Mucosa of descending colon (tissue), 3 donors: ENCODE data around the gene PIGU. TPM values are rescaled to one million over a fixed set of nuclear protein-coding genes. Genes with fewer than 3 reads are reported as not detected.
A peak's percentile ranks its signal among the peaks of the same experiment; 100 is the strongest.

Experiments
- ATAC-seq: fragments of 200-7000 bp; cut with Tn5 transposase; one replicate; pipeline ENCODE4 v1.9.1; 2020; ENCODE audit warnings: mild to moderate bottlenecking, moderate library complexity
- DNase-seq, 3 donors: peaks; one replicate each; pipeline ENCODE4 v3.0.0-alpha.2; 2020
- H3K36me3 ChIP-seq: fragments of 200-600 bp; one replicate; pipeline ENCODE4 v1.8.0; 2021; ENCODE audit warnings: low read depth, mild to moderate bottlenecking
- H3K4me1 ChIP-seq: fragments of 200-600 bp; one replicate; pipeline ENCODE4 v1.8.0; 2021; ENCODE audit warnings: low read depth, mild to moderate bottlenecking
- H3K4me3 ChIP-seq: fragments of 200-600 bp; one replicate; pipeline ENCODE4 v1.8.0; 2021; ENCODE audit warnings: mild to moderate bottlenecking
- H3K9me3 ChIP-seq: fragments of 200-600 bp; one replicate; pipeline ENCODE4 v1.8.0; 2021; ENCODE audit warnings: mild to moderate bottlenecking
- intact Hi-C, 2 donors: fragments of 100-400 bp; cut with DNase I in 1 of 2; cut with micrococcal nuclease in 1 of 2; formaldehyde crosslinking; loops; one replicate each; pipeline versions ENCODE4 v1.11.0 to v1.11.1; 2022; cut with DNase I, micrococcal nuclease
- total RNA-seq, 3 donors: library from RNA; stranded (reverse); fragmentation: NEBNext Ultra II Directional in 2 of 3; extraction: Animal tissue kit (Norgen Biotek cat#: 25700) in 2 of 3; gene quantifications; one replicate each; pipeline versions ENCODE4 v1.2.1 to v1.2.4, GENCODE V29; 2021 to 2023
- TF ChIP-seq, protein P1 (sequence below): fragments of 200-600 bp; IDR thresholded peaks from one replicate; pipeline ENCODE4 v1.8.0; 2022; ENCODE audit warnings: antibody characterized with exemption, mild to moderate bottlenecking
- donor health status: DM: no; HTN: no; CAD: no; lungs with moderate emphysema.
- donor health status: DM: no; HTN: no; CAD: no.
- donor health status: DM: no; HTN: yes; CAD: no.

Gene PIGU
- total RNA-seq, 3 donors from 2014 or later = 14.4 to 26.3 (median 24.3) TPM

DNA sequence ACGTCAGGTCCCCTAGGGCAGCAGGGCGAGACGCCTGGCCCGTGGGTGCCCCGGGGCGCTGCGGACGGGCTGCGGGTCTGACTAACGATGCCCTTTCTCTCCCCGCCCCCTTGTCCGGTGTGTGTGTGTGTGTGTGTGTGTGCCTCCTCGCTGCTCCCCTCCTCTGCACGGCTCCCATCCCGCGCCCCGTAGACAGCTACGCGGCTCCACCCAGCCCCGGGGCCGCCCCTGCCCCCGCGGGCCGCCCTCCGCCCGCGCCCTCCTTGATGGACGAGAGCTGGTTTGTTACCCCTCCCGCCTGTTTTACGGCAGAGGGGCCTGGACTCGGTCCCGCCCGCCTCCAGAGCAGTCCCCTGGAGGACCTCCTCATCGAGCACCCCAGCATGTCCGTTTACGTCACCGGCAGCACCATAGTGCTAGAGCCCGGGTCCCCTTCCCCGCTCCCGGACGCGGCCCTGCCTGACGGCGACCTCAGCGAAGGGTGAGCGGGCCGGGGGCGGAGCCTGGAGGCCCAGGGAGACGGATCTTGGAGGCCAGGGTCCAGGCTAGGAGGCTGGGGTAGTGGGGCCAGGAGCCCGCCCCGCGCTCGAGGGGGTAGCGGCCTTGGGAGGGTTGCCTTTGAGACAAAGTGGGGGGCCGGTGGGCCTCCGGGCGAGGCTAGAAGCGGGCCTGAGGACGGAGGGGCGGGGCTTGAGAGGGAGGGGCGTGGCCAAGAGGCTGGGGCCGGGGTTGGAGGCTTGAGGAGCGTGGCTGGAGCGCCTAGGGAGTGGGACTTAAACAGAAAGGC is 32.3 kb upstream of the PIGU start:
- H3K4me3 ChIP-seq = peak overlapping the region; percentile 20
- H3K4me1 ChIP-seq = peaks cover 32% of the 10 kb centered on the region
- ATAC-seq = peak; percentile 60
- TF ChIP-seq, protein P1, sequence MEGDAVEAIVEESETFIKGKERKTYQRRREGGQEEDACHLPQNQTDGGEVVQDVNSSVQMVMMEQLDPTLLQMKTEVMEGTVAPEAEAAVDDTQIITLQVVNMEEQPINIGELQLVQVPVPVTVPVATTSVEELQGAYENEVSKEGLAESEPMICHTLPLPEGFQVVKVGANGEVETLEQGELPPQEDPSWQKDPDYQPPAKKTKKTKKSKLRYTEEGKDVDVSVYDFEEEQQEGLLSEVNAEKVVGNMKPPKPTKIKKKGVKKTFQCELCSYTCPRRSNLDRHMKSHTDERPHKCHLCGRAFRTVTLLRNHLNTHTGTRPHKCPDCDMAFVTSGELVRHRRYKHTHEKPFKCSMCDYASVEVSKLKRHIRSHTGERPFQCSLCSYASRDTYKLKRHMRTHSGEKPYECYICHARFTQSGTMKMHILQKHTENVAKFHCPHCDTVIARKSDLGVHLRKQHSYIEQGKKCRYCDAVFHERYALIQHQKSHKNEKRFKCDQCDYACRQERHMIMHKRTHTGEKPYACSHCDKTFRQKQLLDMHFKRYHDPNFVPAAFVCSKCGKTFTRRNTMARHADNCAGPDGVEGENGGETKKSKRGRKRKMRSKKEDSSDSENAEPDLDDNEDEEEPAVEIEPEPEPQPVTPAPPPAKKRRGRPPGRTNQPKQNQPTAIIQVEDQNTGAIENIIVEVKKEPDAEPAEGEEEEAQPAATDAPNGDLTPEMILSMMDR = no peak
- intact Hi-C loops = loop anchor here in 1 of 2 donors (5.0 kb wide), 1 partner anchor 132 kb away; no protein-coding TSS in a partner anchor
- peak; percentile 88 to 92 (median 89) for DNase-seq
- H3K36me3 ChIP-seq = no peaks in the 10 kb centered on the region
- no peaks in the 10 kb centered on the region for H3K9me3 ChIP-seq

DNA sequence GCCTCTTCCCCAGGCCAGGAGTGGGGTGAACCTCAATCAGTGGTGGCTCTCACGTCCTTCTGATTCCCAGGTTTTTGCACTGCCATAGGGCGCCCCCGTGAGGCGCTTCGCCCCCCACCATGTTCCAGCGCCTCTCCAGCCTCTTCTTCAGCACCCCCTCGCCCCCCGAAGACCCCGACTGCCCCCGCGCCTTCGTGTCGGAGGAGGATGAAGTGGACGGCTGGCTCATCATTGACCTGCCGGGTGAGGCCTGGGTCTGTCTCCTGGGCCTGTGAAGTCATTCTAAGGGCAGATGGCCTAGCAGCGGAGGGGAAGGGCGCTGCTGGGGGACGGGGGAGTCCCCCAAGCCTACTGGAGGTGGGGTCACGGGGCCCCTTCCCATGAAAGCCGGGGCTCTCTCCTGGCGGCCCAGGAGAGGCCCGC is 31.7 kb upstream of the PIGU start:
- TF ChIP-seq, protein P1 = peak; percentile 20
- intact Hi-C loops = loop anchor here in 1 of 2 donors (5.0 kb wide), 1 partner anchor 131 kb away; no protein-coding TSS in a partner anchor
- Histone ChIP-seq H3K4me1 (peaks cover 32% of the 10 kb centered on the region), H3K36me3 (no peaks in the 10 kb centered on the region), H3K4me3 (peak overlapping the region; percentile 20), H3K9me3 (no peaks in the 10 kb centered on the region)
- DNase-seq (peak; percentile 72 to 83 (median 81)), ATAC-seq (no peak)

DNA sequence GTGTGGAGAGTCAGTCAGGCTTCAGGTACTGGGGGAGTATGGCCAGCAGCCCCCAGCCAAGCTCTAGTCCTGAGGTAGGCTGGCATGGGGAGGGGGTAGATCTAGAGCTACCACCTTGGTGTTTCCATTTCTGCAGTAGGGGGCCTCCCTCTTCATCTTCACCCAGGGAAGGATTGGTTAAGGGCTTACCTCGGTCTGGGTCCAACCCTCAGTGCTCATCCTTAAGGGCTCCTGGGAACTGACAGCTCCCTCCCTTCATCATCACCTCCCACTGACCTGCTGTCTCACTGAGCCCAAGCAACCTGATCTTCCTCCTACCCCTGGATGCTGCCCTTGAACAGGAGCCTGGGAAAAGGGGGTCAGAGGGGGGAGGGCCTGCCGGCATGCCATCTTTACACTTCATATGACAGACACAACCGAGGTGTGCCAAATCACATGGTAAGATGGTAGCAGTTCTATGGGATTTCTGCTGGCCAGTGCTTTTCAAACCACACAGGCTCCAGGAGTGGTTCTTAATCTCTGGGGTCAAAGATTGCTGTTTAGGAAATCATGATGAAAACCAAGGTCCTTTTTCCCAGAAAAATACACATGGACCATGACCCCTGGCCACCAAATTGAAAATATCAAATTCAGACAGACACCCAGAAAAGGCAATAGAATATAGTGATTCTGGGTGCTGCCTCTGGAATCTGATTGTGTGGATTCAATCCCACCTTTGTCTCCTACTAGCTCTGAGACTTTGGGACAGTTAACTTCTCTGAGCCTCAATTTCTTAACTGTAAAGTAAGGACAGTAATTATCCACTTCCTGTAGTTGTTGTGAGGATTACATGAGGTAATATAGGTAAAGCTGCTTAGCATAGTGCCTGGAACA is 30.3 kb upstream of the PIGU start:
- Histone ChIP-seq H3K36me3 (no peaks in the 10 kb centered on the region), H3K4me3 (no peak overlapping the region), H3K4me1 (peaks cover 38% of the 10 kb centered on the region), H3K9me3 (no peaks in the 10 kb centered on the region)
- TF ChIP-seq, protein P1 = no peak
- intact Hi-C loops = loop anchor here in 1 of 2 donors (5.0 kb wide), 1 partner anchor 130 kb away; no protein-coding TSS in a partner anchor
- DNase-seq = no peak
- no peak for ATAC-seq

DNA sequence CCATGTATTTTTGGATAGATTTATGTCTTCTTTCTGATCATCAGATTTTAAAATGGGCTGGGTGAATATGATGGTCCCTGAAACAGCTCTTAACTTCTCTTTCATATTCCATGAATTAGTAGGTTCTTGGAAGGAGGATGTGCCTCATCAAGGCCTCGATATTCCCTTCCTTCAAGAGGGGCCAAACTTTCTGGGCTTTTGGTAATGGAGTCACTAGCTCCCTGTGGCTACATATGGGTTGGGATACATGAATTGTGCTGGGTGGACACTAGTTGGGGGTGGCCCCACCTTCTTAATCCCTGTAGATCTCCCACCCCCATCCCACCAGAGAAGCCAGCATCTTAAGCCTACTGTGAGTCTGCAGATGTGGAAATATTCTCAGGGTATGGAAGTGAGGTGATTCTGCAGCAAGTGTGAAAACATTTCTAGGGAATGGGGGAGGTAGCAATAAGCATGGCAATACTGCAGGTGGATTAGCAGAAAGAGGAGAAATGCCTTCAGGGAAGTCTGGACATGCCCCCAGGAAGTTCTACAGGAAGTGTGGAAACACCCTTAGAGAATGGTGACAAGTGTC is 29.5 kb upstream of the PIGU start:
- no peaks in the 10 kb centered on the region for H3K9me3 ChIP-seq
- TF ChIP-seq, protein P1 = no peak
- no peak for DNase-seq
- peaks cover 38% of the 10 kb centered on the region for H3K4me1 ChIP-seq
- intact Hi-C loops = loop anchor here in 1 of 2 donors (5.0 kb wide), 1 partner anchor 129 kb away; no protein-coding TSS in a partner anchor
- H3K4me3 ChIP-seq = no peak overlapping the region
- no peak for ATAC-seq
- H3K36me3 ChIP-seq = no peaks in the 10 kb centered on the region
